Measurements from ENCODE around the gene ZNF839.
"Not testable (repeated sequence)": the region's sequence is repeated elsewhere in the genome, so short reads cannot be mapped to it uniquely, and the experiment has no call there.

Gene ZNF839

GRCh38 chr14:102344485-102344884 is 24.9 kb downstream of the ZNF839 start:
- ChIA-PET POLR2A (no interaction called here), CTCF (interaction anchor here (1.2 kb wide), 1 partner anchor 10 kb away, joined by 4 read pairs; no protein-coding TSS in a partner anchor)
- no peak for DNase-seq (ENCODE audit: extremely low spot score)
- TF ChIP-seq, protein P1, sequence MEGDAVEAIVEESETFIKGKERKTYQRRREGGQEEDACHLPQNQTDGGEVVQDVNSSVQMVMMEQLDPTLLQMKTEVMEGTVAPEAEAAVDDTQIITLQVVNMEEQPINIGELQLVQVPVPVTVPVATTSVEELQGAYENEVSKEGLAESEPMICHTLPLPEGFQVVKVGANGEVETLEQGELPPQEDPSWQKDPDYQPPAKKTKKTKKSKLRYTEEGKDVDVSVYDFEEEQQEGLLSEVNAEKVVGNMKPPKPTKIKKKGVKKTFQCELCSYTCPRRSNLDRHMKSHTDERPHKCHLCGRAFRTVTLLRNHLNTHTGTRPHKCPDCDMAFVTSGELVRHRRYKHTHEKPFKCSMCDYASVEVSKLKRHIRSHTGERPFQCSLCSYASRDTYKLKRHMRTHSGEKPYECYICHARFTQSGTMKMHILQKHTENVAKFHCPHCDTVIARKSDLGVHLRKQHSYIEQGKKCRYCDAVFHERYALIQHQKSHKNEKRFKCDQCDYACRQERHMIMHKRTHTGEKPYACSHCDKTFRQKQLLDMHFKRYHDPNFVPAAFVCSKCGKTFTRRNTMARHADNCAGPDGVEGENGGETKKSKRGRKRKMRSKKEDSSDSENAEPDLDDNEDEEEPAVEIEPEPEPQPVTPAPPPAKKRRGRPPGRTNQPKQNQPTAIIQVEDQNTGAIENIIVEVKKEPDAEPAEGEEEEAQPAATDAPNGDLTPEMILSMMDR (IDR thresholded peaks at IDR 0.05; ENCODE audit: control extremely low read depth, extremely low read depth, low read depth, missing control alignments), result no peak

GRCh38 chr14:102345232-102345631 is 25.7 kb downstream of the ZNF839 start:
- CTCF ChIA-PET, result no interaction called here
- no peak for DNase-seq (ENCODE audit: extremely low spot score)
- TF ChIP-seq, protein P1 (IDR thresholded peaks at IDR 0.05; ENCODE audit: control extremely low read depth, extremely low read depth, low read depth, missing control alignments), result no peak
- POLR2A ChIA-PET, result no interaction called here

- TF ChIP-seq, protein P1 (IDR thresholded peaks at IDR 0.05; ENCODE audit: control extremely low read depth, extremely low read depth, low read depth, missing control alignments), result no peak
- ChIA-PET CTCF (no interaction called here), POLR2A (no interaction called here)
- no peak for DNase-seq (ENCODE audit: extremely low spot score)
Observed at GRCh38 chr14:102346645-102347044, 27.1 kb downstream of the ZNF839 start.

DNA sequence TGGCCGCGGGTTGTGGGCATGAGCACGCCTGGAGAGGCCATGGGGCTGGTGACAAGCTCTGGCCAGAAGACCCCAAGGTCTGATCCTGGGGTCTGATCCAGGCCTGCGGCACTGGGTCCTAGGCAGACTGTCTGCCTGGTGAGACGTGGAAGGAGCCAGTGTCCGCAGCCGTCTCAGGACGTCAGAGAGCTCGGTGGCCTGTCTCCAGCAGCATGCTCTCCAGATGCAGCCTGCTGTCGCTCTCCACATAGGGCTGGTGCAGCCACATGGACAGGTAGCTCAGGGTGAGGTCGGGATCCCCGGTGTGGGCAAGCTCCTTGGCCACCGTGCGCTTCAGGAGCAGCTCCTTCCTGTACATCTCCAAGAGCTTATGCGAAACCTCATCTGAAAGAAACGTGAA is 28.8 kb downstream of the ZNF839 start:
- ChIA-PET CTCF (interaction anchor here (1.0 to 3.7 kb wide), 4 partner anchors 9 to 16 kb away, joined by 3 to 16 read pairs (median 4); no protein-coding TSS in a partner anchor), POLR2A (interaction anchor here (0.7 kb wide), 1 partner anchor 1810 kb away, joined by 4 read pairs; no protein-coding TSS in a partner anchor)
- DNase-seq (ENCODE audit: extremely low spot score), result no peak
- TF ChIP-seq, protein P1 (IDR thresholded peaks at IDR 0.05; ENCODE audit: control extremely low read depth, extremely low read depth, low read depth, missing control alignments), result no peak

GRCh38 chr14:102351023-102351422 is 31.5 kb downstream of the ZNF839 start:
- ChIA-PET CTCF (interaction anchor here (0.9 to 3.7 kb wide), 2 partner anchors 15 to 34 kb away, joined by 3 to 16 read pairs; no protein-coding TSS in a partner anchor), POLR2A (interaction anchor here (0.6 kb wide), 2 partner anchors 16 to 402 kb away, joined by 3 to 4 read pairs; no protein-coding TSS in a partner anchor)
- DNase-seq (ENCODE audit: extremely low spot score), result no peak
- TF ChIP-seq, protein P1 (IDR thresholded peaks at IDR 0.05; ENCODE audit: control extremely low read depth, extremely low read depth, low read depth, missing control alignments), result no peak

DNA sequence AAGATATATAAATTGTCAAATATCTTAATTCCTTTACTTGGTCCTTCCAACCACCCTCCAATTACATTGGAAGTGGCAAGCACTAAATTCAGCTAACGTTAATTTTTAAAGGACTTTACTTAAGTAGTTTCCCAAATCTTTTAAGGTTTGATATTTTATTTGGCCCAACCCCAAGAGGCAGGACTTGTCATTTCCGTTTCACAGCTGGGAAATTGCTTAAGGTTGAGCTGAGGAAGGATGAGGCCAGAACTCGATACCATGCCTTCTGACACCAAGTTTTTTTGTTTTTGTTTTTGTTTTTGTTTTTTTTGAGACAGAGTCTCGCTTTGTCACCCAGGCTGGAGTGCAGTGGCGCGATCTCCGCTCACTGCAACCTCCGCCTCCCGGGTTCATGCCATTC is 32.0 kb downstream of the ZNF839 start:
- DNase-seq (ENCODE audit: extremely low spot score); POLR2A ChIA-PET: not testable (repeated sequence)
- CTCF ChIA-PET, result interaction anchor here (0.9 to 3.7 kb wide), 2 partner anchors 15 to 35 kb away, joined by 3 to 16 read pairs; no protein-coding TSS in a partner anchor

GRCh38 chr14:102352213-102352612 is 32.7 kb downstream of the ZNF839 start:
- no peak for DNase-seq (ENCODE audit: extremely low spot score)
- CTCF ChIA-PET, result no interaction called here
- POLR2A ChIA-PET, result no interaction called here
- TF ChIP-seq, protein P1 (IDR thresholded peaks at IDR 0.05; ENCODE audit: control extremely low read depth, extremely low read depth, low read depth, missing control alignments), result no peak

Data from GM10248 (cell line).